Measurements from ENCODE around the gene THOC5.
"Not testable (repeated sequence)": the region's sequence is repeated elsewhere in the genome, so short reads cannot be mapped to it uniquely, and the experiment has no call there.

Gene THOC5

GRCh38 chr22:29567338-29567737, 13.8 kb upstream of the THOC5 start (continued):
- no peak for TF ChIP-seq ZNF639 (tag by site-specific recombination; IDR thresholded peaks at IDR 0.05)

GRCh38 chr22:29566513-29566912, 13.0 kb upstream of the THOC5 start:
- ChIA-PET CTCF (interaction anchor here (0.6 to 3.4 kb wide), 4 partner anchors 9 to 96 kb away, joined by 3 to 17 read pairs (median 4); partner anchors contain the start of gene THOC5), POLR2A (interaction anchor here (1.1 kb wide), 1 partner anchor 13 kb away, joined by 5 read pairs; the partner anchor contains the start of gene THOC5)
- not testable (repeated sequence) for H3K4me1 ChIP-seq (ENCODE audit: control insufficient read depth, insufficient read depth, low read length); H3K4me3 ChIP-seq (ENCODE audit: low read depth, low read length); H3K27ac ChIP-seq (ENCODE audit: extremely low read depth, low read depth, low read length); H3K9me3 ChIP-seq (ENCODE audit: control insufficient read depth, insufficient read depth, low read depth, low read length)
- H3K36me3 ChIP-seq (ENCODE audit: control insufficient read depth in 2 of 2, insufficient read depth in 1 of 2, low read length in 2 of 2), result peaks cover 34 to 65% of the 10 kb centered on the region in 2 experiments; a peak in 2 of 3 replicates

- no peak for TF ChIP-seq ZBTB11 (tag by site-specific recombination; conservative IDR thresholded peaks at IDR 0.05; ENCODE audit: low read depth)
- no peak for TF ChIP-seq KLF10 (tag by site-specific recombination; IDR thresholded peaks at IDR 0.05)
- TF ChIP-seq BCL11B (tag by site-specific recombination; IDR thresholded peaks at IDR 0.05; ENCODE audit: low read depth), result no peak
- TF ChIP-seq ZNF214 (tag by site-specific recombination; IDR thresholded peaks at IDR 0.05; ENCODE audit: borderline replicate concordance), result no peak
- CTCF ChIA-PET, result interaction anchor here (1.6 to 3.4 kb wide), 2 partner anchors 10 kb away, joined by 4 to 17 read pairs; partner anchors contain the start of gene THOC5
- peaks cover 33 to 68% of the 10 kb centered on the region in 2 experiments; a peak in 2 of 3 replicates for H3K36me3 ChIP-seq (ENCODE audit: control insufficient read depth in 2 of 2, insufficient read depth in 1 of 2, low read length in 2 of 2)
Observed at GRCh38 chr22:29563652-29564460, 10.3 kb upstream of the THOC5 start.

GRCh38 chr22:29559853-29560252, 6.3 kb upstream of the THOC5 start:
- Histone ChIP-seq H3K4me1 (ENCODE audit: control insufficient read depth, insufficient read depth, low read length) (no peaks in the 10 kb centered on the region), H3K4me3 (ENCODE audit: low read depth, low read length) (no peak overlapping the region), H3K36me3 (ENCODE audit: control insufficient read depth in 2 of 2, insufficient read depth in 1 of 2, low read length in 2 of 2) (peaks cover 30 to 82% of the 10 kb centered on the region in 2 experiments), H3K9me3 (ENCODE audit: control insufficient read depth, insufficient read depth, low read depth, low read length) (no peaks in the 10 kb centered on the region), H3K27ac (ENCODE audit: extremely low read depth, low read depth, low read length) (no peak overlapping the region)
- CTCF ChIA-PET, result interaction anchor here (0.6 to 0.7 kb wide), 2 partner anchors 81 to 702 kb away, joined by 3 to 5 read pairs; no protein-coding TSS in a partner anchor
- TF ChIP-seq ZBTB7A (tag by site-specific recombination; IDR thresholded peaks at IDR 0.05; ENCODE audit: low read depth), result no peak
- no peak for TF ChIP-seq ZNF654 (tag by site-specific recombination; IDR thresholded peaks at IDR 0.05; ENCODE audit: low read depth)
- no peak for TF ChIP-seq PRDM10 (tag by site-specific recombination; IDR thresholded peaks at IDR 0.05)
- no peak for TF ChIP-seq ZNF19 (tag by site-specific recombination; IDR thresholded peaks at IDR 0.05; ENCODE audit: low read depth)
- TF ChIP-seq ZNF10 (tag by site-specific recombination; IDR thresholded peaks at IDR 0.05), result no peak
- no peak for TF ChIP-seq ZBTB20 (tag by site-specific recombination; IDR thresholded peaks at IDR 0.05)
- peak; percentile 98 for TF ChIP-seq ZNF623 (tag by site-specific recombination; IDR thresholded peaks at IDR 0.05)
- peak; percentile 67 for TF ChIP-seq ZFP3 (tag by site-specific recombination; IDR thresholded peaks at IDR 0.05; ENCODE audit: low read depth)
- no peak for TF ChIP-seq ZNF140 (tag by site-specific recombination; IDR thresholded peaks at IDR 0.05)
- POLR2A ChIA-PET, result interaction anchor here (0.6 to 1.6 kb wide), 2 partner anchors 10 to 11 kb away, joined by 4 read pairs; no protein-coding TSS in a partner anchor

More at GRCh38 chr22:29563652-29564460, 10.3 kb upstream of the THOC5 start:
- Histone ChIP-seq H3K9me3 (ENCODE audit: control insufficient read depth, insufficient read depth, low read depth, low read length) (no peaks in the 10 kb centered on the region), H3K4me3 (ENCODE audit: low read depth, low read length) (no peak overlapping the region), H3K4me1 (ENCODE audit: control insufficient read depth, insufficient read depth, low read length) (no peaks in the 10 kb centered on the region), H3K27ac (ENCODE audit: extremely low read depth, low read depth, low read length) (no peak overlapping the region)
- POLR2A ChIA-PET, result interaction anchor here (1.9 to 2.1 kb wide), 2 partner anchors 10 kb away, joined by 9 read pairs; partner anchors contain the start of gene THOC5

Measured in HEK293 (cell line).